ENCODE data around the gene PSMB3.
A peak's percentile ranks its signal among the peaks of the same experiment; 100 is the strongest.

Gene PSMB3

GRCh38 chr17:38798614-38799500 lies 46.3 kb downstream of the PSMB3 start:
- DNase-seq = no peak

GRCh38 chr17:38799501-38800236 lies 47.1 kb downstream of the PSMB3 start, which contains the start of gene PIP4K2B:
Gene PIP4K2B (minus strand): TSS chr17:38799556. CDS start chr17:38799424, 132 bp downstream.
- DNase-seq = peak; percentile 96

GRCh38 chr17:38800237-38800760 lies 47.8 kb downstream of the PSMB3 start:
- DNase-seq = no peak

GRCh38 chr17:38809828-38810227 lies 57.3 kb downstream of the PSMB3 start:
- DNase-seq = no peak
